IMR-90 (cell line): ENCODE data around the gene CFDP1. TPM values are rescaled to one million over a fixed set of nuclear protein-coding genes. Genes with fewer than 3 reads are reported as not detected.

Source experiments
- ATAC-seq: fragments of 200-7000 bp; cut with Tn5 transposase; 2 replicates; pipeline ENCODE4 v1.9.1; 2020; ENCODE audit warnings: low read depth, mild to moderate bottlenecking, moderate library complexity
- BruUV-seq: library from RNA; stranded (reverse); fragments of 400-500 nt; replicated peaks from 2 replicates; lab custom pipeline; 2021; lab: Mats Ljungman, UMichigan
- CTCF ChIA-PET: fragments of 300-600 bp; formaldehyde crosslinking; extraction: SDS; loops from one replicate; lab custom pipeline; 2021; ENCODE audit warnings: antibody characterized with exemption; lab: Yijun Ruan, JAX
- POLR2A ChIA-PET: fragments of 300-600 bp; sonication (Branson Sonifier 250); formaldehyde crosslinking; loops from one replicate; lab custom pipeline; 2022; ENCODE audit warnings: antibody characterized with exemption; ENCODE audit not compliant: unreplicated experiment; lab: Charles Lee
- DNase-seq: peaks from one replicate; pipeline ENCODE4 v3.0.0; 2013
- H2AFZ ChIP-seq: replicated peaks from 2 replicates; pipeline ENCODE3; 2013; ENCODE audit warnings: low read length, mild to moderate bottlenecking; ENCODE audit not compliant: poor library complexity
- H2AK5ac ChIP-seq: 2 replicates; pipeline ENCODE4 v1.6.1; 2013; ENCODE audit warnings: low read depth, low read length, inconsistent platforms
- H2AK9ac ChIP-seq: replicated peaks from 2 replicates; pipeline ENCODE3; 2013; ENCODE audit warnings: mild to moderate bottlenecking, low read depth, low read length, moderate library complexity; ENCODE audit not compliant: poor library complexity
- H2BK120ac ChIP-seq: 2 replicates; pipeline ENCODE4 v1.6.1; 2013; ENCODE audit warnings: low read depth, low read length, inconsistent platforms
- H2BK15ac ChIP-seq: 3 replicates; pipeline ENCODE4 v1.6.1; 2013; ENCODE audit warnings: low read depth, low read length, inconsistent platforms
- H2BK20ac ChIP-seq: 2 replicates; pipeline ENCODE4 v1.6.1; 2013; ENCODE audit warnings: low read depth, mild to moderate bottlenecking, inconsistent platforms, low read length, moderate library complexity
- H2BK5ac ChIP-seq: 2 replicates; pipeline ENCODE4 v1.6.1; 2013; ENCODE audit warnings: mild to moderate bottlenecking, low read depth, low read length, inconsistent platforms; ENCODE audit not compliant: poor library complexity, severe bottlenecking
- H3K14ac ChIP-seq: replicated peaks from 2 replicates; pipeline ENCODE4 v1.6.1; 2013; ENCODE audit warnings: low read depth, low read length, inconsistent platforms
- H3K18ac ChIP-seq: 2 replicates; pipeline ENCODE4 v1.6.1; 2013; ENCODE audit warnings: low read depth, low read length, control low read depth
- H3K23ac ChIP-seq: 2 replicates; pipeline ENCODE4 v1.6.1; 2013; ENCODE audit warnings: low read depth, low read length, inconsistent platforms
- H3K27ac ChIP-seq: 2 replicates; pipeline ENCODE4 v1.5.1; 2013; ENCODE audit warnings: mild to moderate bottlenecking, control low read depth, low read length; ENCODE audit not compliant: insufficient read depth
- H3K27me3 ChIP-seq: 2 replicates; pipeline ENCODE4 v1.6.1; 2013; ENCODE audit warnings: low read length; ENCODE audit not compliant: control insufficient read depth, insufficient read depth
- H3K36me3 ChIP-seq: 2 replicates; pipeline ENCODE4 v1.6.1; 2013; ENCODE audit warnings: low read length, mixed read lengths; ENCODE audit not compliant: control insufficient read depth, insufficient read depth
- H3K4ac ChIP-seq: 2 replicates; pipeline ENCODE4 v1.6.1; 2013; ENCODE audit warnings: low read depth, low read length, inconsistent platforms
- H3K4me1 ChIP-seq: 2 replicates; pipeline ENCODE4 v1.6.1; 2013; ENCODE audit warnings: low read length, mixed read lengths; ENCODE audit not compliant: control insufficient read depth, insufficient read depth
- H3K4me2 ChIP-seq: 2 replicates; pipeline ENCODE4 v1.6.1; 2013; ENCODE audit warnings: low read depth, mild to moderate bottlenecking, control low read depth, low read length, moderate library complexity
- H3K4me3 ChIP-seq: 2 replicates; pipeline ENCODE4 v1.5.1; 2013; ENCODE audit warnings: low read depth, mild to moderate bottlenecking, control low read depth, low read length, moderate library complexity; ENCODE audit not compliant: insufficient read depth
- H3K56ac ChIP-seq: 2 replicates; pipeline ENCODE4 v1.6.1; 2013; ENCODE audit warnings: low read length, inconsistent platforms; ENCODE audit not compliant: insufficient read depth; ENCODE audit errors: extremely low read depth
- H3K79me1 ChIP-seq, 2 experiments: 2 replicates each; pipeline ENCODE4 v1.6.1; 2013; ENCODE audit warnings: low read length in 2 of 2, inconsistent platforms in 1 of 2, low read depth in 1 of 2
- H3K9ac ChIP-seq: 2 replicates; pipeline ENCODE4 v1.6.1; 2013; ENCODE audit warnings: low read depth, low read length, control low read depth
- H3K9me1 ChIP-seq: 2 replicates; pipeline ENCODE4 v1.6.1; 2013; ENCODE audit warnings: low read length, inconsistent platforms; ENCODE audit not compliant: insufficient read depth
- H3K9me3 ChIP-seq: 2 replicates; pipeline ENCODE4 v1.6.1; 2013; ENCODE audit warnings: low read length; ENCODE audit not compliant: control insufficient read depth, insufficient read depth
- H4K20me1 ChIP-seq: 2 replicates; pipeline ENCODE4 v1.6.1; 2013; ENCODE audit warnings: low read length, inconsistent platforms; ENCODE audit not compliant: insufficient read depth
- H4K5ac ChIP-seq: 2 replicates; pipeline ENCODE4 v1.6.1; 2013; ENCODE audit warnings: mild to moderate bottlenecking, low read depth, low read length, control low read depth
- H4K8ac ChIP-seq, 2 experiments: 2 replicates each; pipeline ENCODE4 v1.6.1; 2013; ENCODE audit warnings: low read depth in 2 of 2, low read length in 2 of 2, control low read depth in 1 of 2, inconsistent platforms in 1 of 2
- H4K91ac ChIP-seq: 2 replicates; pipeline ENCODE4 v1.6.1; 2013; ENCODE audit warnings: low read depth, low read length, inconsistent platforms; ENCODE audit not compliant: insufficient read depth
- BHLHE40 ChIP-seq: fragments of 150-350 bp; IDR thresholded peaks from 2 replicates; pipeline ENCODE4 v1.6.1; 2016; ENCODE audit warnings: mild to moderate bottlenecking, low read depth, low read length
- CEBPB ChIP-seq: IDR thresholded peaks from 2 replicates; pipeline ENCODE4 v1.6.1; 2012; ENCODE audit warnings: low read depth, low read length, improper control_type of control experiment
- CHD1 ChIP-seq: IDR thresholded peaks from 2 replicates; pipeline ENCODE4 v1.6.1; 2012; ENCODE audit warnings: low read depth, low read length, improper control_type of control experiment
- ELK1 ChIP-seq: fragments of 150-350 bp; IDR thresholded peaks from 2 replicates; pipeline ENCODE4 v1.6.1; 2016; ENCODE audit warnings: low read depth, mild to moderate bottlenecking, low read length, moderate library complexity, borderline replicate concordance
- FOS ChIP-seq: fragments of 150-350 bp; IDR thresholded peaks from 2 replicates; pipeline ENCODE4 v1.6.1; 2016; ENCODE audit warnings: low read depth, low read length
- MAFK ChIP-seq: IDR thresholded peaks from 2 replicates; pipeline ENCODE4 v1.6.1; 2012; ENCODE audit warnings: low read depth, low read length, improper control_type of control experiment
- MAZ ChIP-seq: IDR thresholded peaks from 2 replicates; pipeline ENCODE4 v1.6.1; 2012; ENCODE audit warnings: low read depth, mild to moderate bottlenecking, low read length, improper control_type of control experiment, moderate library complexity, borderline replicate concordance
- MXI1 ChIP-seq: IDR thresholded peaks from 2 replicates; pipeline ENCODE4 v1.6.1; 2012; ENCODE audit warnings: low read depth, mild to moderate bottlenecking, low read length, moderate library complexity, borderline replicate concordance
- NFE2L2 ChIP-seq: fragments of 150-350 bp; IDR thresholded peaks from 2 replicates; pipeline ENCODE4 v1.6.1; 2016; ENCODE audit warnings: low read depth, mild to moderate bottlenecking, low read length
- POLR2A ChIP-seq: IDR thresholded peaks from 2 replicates; pipeline ENCODE4 v1.6.1; 2012; ENCODE audit warnings: mild to moderate bottlenecking, low read depth, low read length
- RAD21 ChIP-seq: IDR thresholded peaks from 2 replicates; pipeline ENCODE4 v1.6.1; 2012; ENCODE audit warnings: low read length, improper control_type of control experiment
- SMC3 ChIP-seq: fragments of 150-350 bp; IDR thresholded peaks from 2 replicates; pipeline ENCODE4 v1.6.1; 2016; ENCODE audit warnings: low read depth, mild to moderate bottlenecking, antibody characterized with exemption, low read length, moderate library complexity
- USF2 ChIP-seq: fragments of 150-350 bp; IDR thresholded peaks from 2 replicates; pipeline ENCODE4 v1.6.1; 2017; ENCODE audit warnings: mild to moderate bottlenecking, antibody characterized with exemption, low read length, low read depth
- WGBS, 2 experiments: methylation state at CpG; one replicate each; pipeline versions ENCODE4 v1.1.5 to v1.1.7; 2013; ENCODE audit warnings: missing lambda C conversion rate in 2 of 2; ENCODE audit not compliant: insufficient read length in 1 of 2; ENCODE audit errors: extremely low coverage in 2 of 2; 5-methylcytosine and 5-hydroxymethylcytosine counted together
- dilution Hi-C: fragments of 300-500 bp; cut with HindIII; formaldehyde crosslinking; loops from one replicate; pipeline ENCODE4 v1.14.3; 2018; ENCODE audit warnings: low sequenced_read_pairs; ENCODE audit not compliant: unreplicated experiment
- in situ Hi-C: fragments of 300-500 bp; cut with MboI; formaldehyde crosslinking; loops from 3 replicates; pipeline ENCODE4 v1.14.3; 2019; ENCODE audit warnings: low sequenced_read_pairs, inconsistent platforms, mixed read lengths
- intact Hi-C: fragments of 100-400 bp; cut with micrococcal nuclease; formaldehyde crosslinking; loops from 2 replicates; pipeline ENCODE4 v1.10.0; 2022
- polyA plus RNA-seq, 3 experiments: library from polyadenylated mRNA; depleted of rRNA; stranded (reverse); fragments of >200 nt; gene quantifications; 2 replicates each; pipeline ENCODE4 v1.2.3, GENCODE V29; 2012; ENCODE audit warnings: low replicate concordance in 1 of 3
- total RNA-seq: library from RNA; depleted of rRNA; stranded (reverse); fragments of >200 nt; gene quantifications from 2 replicates; pipeline ENCODE4 v1.2.3, GENCODE V29; 2012

CFDP1 gene
- total and polyA plus RNA-seq, 2 of the 4 experiments (the other 2 are of a cell fraction): 15.6 to 38.7 TPM

GRCh38 chr16:75271441-75272096 lies 161.7 kb downstream of the CFDP1 start:
- H4K8ac ChIP-seq: peak overlapping the region in 1 of 2 experiments; percentile 40; a peak in 1 of 4 replicates
- no TSS peak for BruUV-seq
- no peaks in the 10 kb centered on the region for H4K20me1 ChIP-seq
- no peak overlapping the region for H3K23ac ChIP-seq
- H3K27ac ChIP-seq: no peak overlapping the region
- no peaks in the 10 kb centered on the region for H3K27me3 ChIP-seq
- no peak overlapping the region for H2AK5ac ChIP-seq
- H3K4me1 ChIP-seq: peaks cover 14% of the 10 kb centered on the region
- no peak for ATAC-seq
- TF ChIP-seq MAZ (no peak), CEBPB (no peak), MXI1 (no peak), MAFK (no peak), BHLHE40 (no peak), POLR2A (no peak), NFE2L2 (no peak), SMC3 (no peak), FOS (no peak), ELK1 (no peak), RAD21 (no peak), CHD1 (no peak), USF2 (no peak)
- in situ Hi-C loops (no loop called here), dilution Hi-C loops (no loop called here), intact Hi-C loops (no loop called here)
- no peak overlapping the region for H2BK20ac ChIP-seq
- no peaks in the 10 kb centered on the region for H3K9me3 ChIP-seq
- no peak overlapping the region for H2BK5ac ChIP-seq
- no peak overlapping the region; the same call in 2 of the 3 replicates for H2BK15ac ChIP-seq
- 54% methylated on average over 5 of the region's 6 CpGs; no CpG with 5 or more reads in 1 of the 2 experiments for whole genome bisulfite sequencing, 2 experiments
- H2AFZ ChIP-seq: peak overlapping the region; percentile 82
- no peak overlapping the region for H2BK120ac ChIP-seq
- no peak overlapping the region for H4K5ac ChIP-seq
- H3K9ac ChIP-seq: no peak overlapping the region
- no peaks in the 10 kb centered on the region for H3K36me3 ChIP-seq
- H3K79me1 ChIP-seq: peaks cover under 1 to 7% of the 10 kb centered on the region in 2 experiments; a peak in 3 of 4 replicates
- H3K4ac ChIP-seq: peak overlapping the region; percentile 65; the same call in 1 of the 2 replicates
- H4K91ac ChIP-seq: no peak overlapping the region
- no peak overlapping the region for H3K18ac ChIP-seq
- no peak overlapping the region for H3K4me3 ChIP-seq
- H3K9me1 ChIP-seq: peaks cover 7% of the 10 kb centered on the region; the same call in 1 of the 2 replicates
- H3K14ac ChIP-seq: no peak overlapping the region
- ChIA-PET CTCF (no interaction called here), POLR2A (interaction anchor here (0.5 kb wide), 1 partner anchor 300 kb away, joined by 11 read pairs; no protein-coding TSS in a partner anchor)
- H3K56ac ChIP-seq: no peak overlapping the region
- no peak for DNase-seq
- H2AK9ac ChIP-seq: no peak overlapping the region
- H3K4me2 ChIP-seq: no peak overlapping the region
